Esophagus squamous epithelium (tissue), 5 donors: ENCODE results near the gene LRBA. TPM values are rescaled to one million over a fixed set of nuclear protein-coding genes. Genes with fewer than 3 reads are reported as not detected.

Source experiments
- DNase-seq: peaks from one replicate; lab custom pipeline; 2025; lab: John Stamatoyannopoulos, UW
- H3K27ac ChIP-seq, 4 donors: fragments of 200-600 bp; sonication (generic); one replicate each; pipeline ENCODE4 v1.5.1; 2016 to 2019; ENCODE audit warnings: mild to moderate bottlenecking in 1 of 4
- H3K27me3 ChIP-seq, 4 donors: fragments of 200-600 bp; sonication (generic); 1 replicate in 3 of 4; 2 replicates in 1 of 4; pipeline versions ENCODE4 v1.5.1 to v1.6.0; 2017 to 2021; ENCODE audit warnings: antibody characterized with exemption in 1 of 4
- H3K36me3 ChIP-seq, 3 donors: fragments of 200-600 bp; sonication (generic); one replicate each; pipeline ENCODE4 v1.5.1; 2016 to 2019
- H3K4me1 ChIP-seq, 3 donors: fragments of 200-600 bp; sonication (generic); one replicate each; pipeline ENCODE4 v1.5.1; 2017 to 2019
- H3K4me3 ChIP-seq, 4 donors: fragments of 200-600 bp; sonication (generic); 1 replicate in 3 of 4; 2 replicates in 1 of 4; pipeline ENCODE4 v1.5.1; 2016 to 2019; ENCODE audit warnings: mild to moderate bottlenecking in 2 of 4, moderate library complexity in 1 of 4
- H3K9me3 ChIP-seq, 3 donors: fragments of 200-600 bp; sonication (generic); one replicate each; pipeline ENCODE4 v1.5.1; 2016 to 2019
- POLR2A ChIP-seq, 4 donors: fragments of 450-650 bp; IDR thresholded peaks; one replicate each; pipeline ENCODE4 v1.6.1; 2017; ENCODE audit warnings: antibody characterized with exemption in 4 of 4, mild to moderate bottlenecking in 4 of 4, moderate library complexity in 3 of 4
- WGBS, 2 donors: methylation state at CpG; one replicate each; pipeline ENCODE4 v1.1.5; 2018; 5-methylcytosine and 5-hydroxymethylcytosine counted together
- intact Hi-C: fragments of 100-400 bp; cut with DNase I; formaldehyde crosslinking; loops from one replicate; pipeline ENCODE4 v1.15.0; 2022
- total RNA-seq, 4 donors: library from RNA; depleted of rRNA; stranded (reverse); fragments of >200 nt; gene quantifications; one replicate each; pipeline ENCODE4 v1.1.0, GENCODE V29; 2016
- TF ChIP-seq, protein P1 (sequence below), 6 experiments: fragments of 450-650 bp in 4 of 6; fragments of 200-600 bp in 2 of 6; sonication (generic) in 2 of 6; IDR thresholded peaks; one replicate each; pipeline ENCODE4 v1.5.1; 2016 to 2019; ENCODE audit warnings: antibody characterized with exemption in 6 of 6, mild to moderate bottlenecking in 4 of 6, moderate library complexity in 4 of 6
- donor health status: DM: yes; HTN: yes; CAD: no.

Gene LRBA
- total RNA-seq, 4 donors from 2014 or later, result 54.7 to 91.8 (median 66.2) TPM

DNA sequence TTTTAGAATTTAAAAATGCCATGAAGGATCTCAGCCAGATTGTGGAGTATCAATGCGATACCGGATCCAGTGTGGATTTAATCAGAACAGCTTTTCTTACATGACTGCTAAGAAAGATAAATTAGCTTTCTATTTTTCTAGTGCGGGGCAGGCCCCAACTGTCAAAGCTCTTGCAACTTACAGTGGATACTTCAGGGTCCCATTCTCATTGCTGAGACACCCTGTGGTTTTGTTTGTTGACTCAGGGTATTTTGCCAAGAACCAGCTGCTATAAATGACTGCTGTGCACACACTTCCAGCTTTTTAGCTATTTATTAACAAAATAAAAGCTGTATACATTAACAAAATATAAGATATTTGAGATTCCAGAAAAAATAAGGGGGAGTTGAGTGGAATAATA is 770.5 kb downstream of the LRBA start:
- no peaks in the 10 kb centered on the region for H3K36me3 ChIP-seq
- H3K27me3 ChIP-seq, result no peaks in the 10 kb centered on the region
- TF ChIP-seq POLR2A (IDR thresholded peaks at IDR 0.05), result no peak
- TF ChIP-seq, protein P1, sequence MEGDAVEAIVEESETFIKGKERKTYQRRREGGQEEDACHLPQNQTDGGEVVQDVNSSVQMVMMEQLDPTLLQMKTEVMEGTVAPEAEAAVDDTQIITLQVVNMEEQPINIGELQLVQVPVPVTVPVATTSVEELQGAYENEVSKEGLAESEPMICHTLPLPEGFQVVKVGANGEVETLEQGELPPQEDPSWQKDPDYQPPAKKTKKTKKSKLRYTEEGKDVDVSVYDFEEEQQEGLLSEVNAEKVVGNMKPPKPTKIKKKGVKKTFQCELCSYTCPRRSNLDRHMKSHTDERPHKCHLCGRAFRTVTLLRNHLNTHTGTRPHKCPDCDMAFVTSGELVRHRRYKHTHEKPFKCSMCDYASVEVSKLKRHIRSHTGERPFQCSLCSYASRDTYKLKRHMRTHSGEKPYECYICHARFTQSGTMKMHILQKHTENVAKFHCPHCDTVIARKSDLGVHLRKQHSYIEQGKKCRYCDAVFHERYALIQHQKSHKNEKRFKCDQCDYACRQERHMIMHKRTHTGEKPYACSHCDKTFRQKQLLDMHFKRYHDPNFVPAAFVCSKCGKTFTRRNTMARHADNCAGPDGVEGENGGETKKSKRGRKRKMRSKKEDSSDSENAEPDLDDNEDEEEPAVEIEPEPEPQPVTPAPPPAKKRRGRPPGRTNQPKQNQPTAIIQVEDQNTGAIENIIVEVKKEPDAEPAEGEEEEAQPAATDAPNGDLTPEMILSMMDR (IDR thresholded peaks at IDR 0.05), result no peak
- H3K27ac ChIP-seq, result no peak overlapping the region
- 36 to 38% methylated on average over 3 of the region's 3 CpGs for WGBS, 2 donors
- no peaks in the 10 kb centered on the region for H3K9me3 ChIP-seq
- intact Hi-C loops, result loop anchor here (10.0 kb wide), 1 partner anchor 230 kb away; no protein-coding TSS in a partner anchor
- H3K4me1 ChIP-seq, result no peaks in the 10 kb centered on the region
- DNase-seq, result no peak
- no peak overlapping the region for H3K4me3 ChIP-seq

DNA sequence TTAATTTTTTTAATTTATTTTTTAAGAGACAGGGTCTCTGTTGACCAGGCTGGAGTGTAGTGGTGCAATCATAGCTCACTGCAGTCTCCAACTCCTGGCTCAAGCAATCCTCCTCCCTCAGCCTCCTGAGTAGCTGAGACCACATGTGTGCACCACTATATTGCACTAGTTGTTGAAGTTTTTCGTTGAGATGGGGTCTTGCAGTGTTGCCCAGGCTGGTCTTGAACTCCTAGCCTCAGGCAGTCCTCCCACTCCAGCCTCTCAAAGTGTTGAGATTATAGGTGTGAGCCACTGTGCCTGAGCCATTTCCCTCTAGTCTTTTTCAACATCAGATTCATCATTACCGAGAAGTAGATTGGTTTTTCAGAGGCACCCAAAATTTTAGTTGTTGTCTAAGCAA is 771.2 kb downstream of the LRBA start:
- Histone ChIP-seq H3K27ac (no peak overlapping the region), H3K36me3 (no peaks in the 10 kb centered on the region), H3K4me3 (no peak overlapping the region), H3K9me3 (no peaks in the 10 kb centered on the region), H3K27me3 (no peaks in the 10 kb centered on the region), H3K4me1 (no peaks in the 10 kb centered on the region)
- intact Hi-C loops, result loop anchor here (10.0 kb wide), 1 partner anchor 229 kb away; no protein-coding TSS in a partner anchor
- DNase-seq, result no peak
- no peak for TF ChIP-seq POLR2A (IDR thresholded peaks at IDR 0.05)
- TF ChIP-seq, protein P1 (IDR thresholded peaks at IDR 0.05), result no peak
- 55 to 79% methylated on average over 2 of the region's 2 CpGs for WGBS, 2 donors

DNA sequence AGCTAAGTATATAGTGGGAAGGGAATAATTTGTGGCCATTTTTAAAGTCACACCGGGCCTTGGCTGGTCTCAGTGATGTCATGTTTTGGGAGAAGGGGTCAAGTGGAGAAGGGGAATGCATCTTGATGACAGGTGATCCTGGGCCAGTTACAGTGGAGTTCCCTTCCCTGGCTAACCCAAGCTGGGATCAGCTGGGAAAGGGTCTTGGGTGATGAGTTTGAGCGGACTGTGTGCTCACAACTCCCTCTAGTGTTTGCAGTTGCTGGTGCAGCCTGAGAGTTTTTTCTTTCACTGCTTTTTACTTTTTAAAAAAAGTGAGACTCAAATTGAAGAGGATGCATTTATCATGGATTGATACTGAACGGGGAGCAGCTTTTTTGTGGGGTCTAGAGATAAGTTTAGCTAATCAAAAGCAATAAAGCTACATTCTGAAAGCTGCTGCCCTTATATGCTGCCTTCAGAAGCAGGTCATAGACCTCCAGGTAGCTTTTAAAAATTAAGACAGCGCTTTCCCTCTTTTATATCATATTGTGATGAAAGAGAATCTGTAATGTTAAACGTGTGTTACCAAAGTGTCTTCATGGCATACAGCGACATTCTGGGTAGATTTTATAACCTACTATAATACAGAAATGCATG is 772.1 kb downstream of the LRBA start:
- Histone ChIP-seq H3K9me3 (no peaks in the 10 kb centered on the region), H3K4me1 (no peaks in the 10 kb centered on the region), H3K27ac (no peak overlapping the region), H3K27me3 (no peaks in the 10 kb centered on the region), H3K36me3 (no peaks in the 10 kb centered on the region), H3K4me3 (no peak overlapping the region)
- no peak for DNase-seq
- intact Hi-C loops, result loop anchor here (10.0 kb wide), 1 partner anchor 228 kb away; no protein-coding TSS in a partner anchor
- WGBS, 2 donors, result 56% methylated on average over 6 of the region's 6 CpGs
- TF ChIP-seq, protein P1 (IDR thresholded peaks at IDR 0.05), result peak; percentile 24 to 84 (median 66)
- no peak for TF ChIP-seq POLR2A (IDR thresholded peaks at IDR 0.05)

DNA sequence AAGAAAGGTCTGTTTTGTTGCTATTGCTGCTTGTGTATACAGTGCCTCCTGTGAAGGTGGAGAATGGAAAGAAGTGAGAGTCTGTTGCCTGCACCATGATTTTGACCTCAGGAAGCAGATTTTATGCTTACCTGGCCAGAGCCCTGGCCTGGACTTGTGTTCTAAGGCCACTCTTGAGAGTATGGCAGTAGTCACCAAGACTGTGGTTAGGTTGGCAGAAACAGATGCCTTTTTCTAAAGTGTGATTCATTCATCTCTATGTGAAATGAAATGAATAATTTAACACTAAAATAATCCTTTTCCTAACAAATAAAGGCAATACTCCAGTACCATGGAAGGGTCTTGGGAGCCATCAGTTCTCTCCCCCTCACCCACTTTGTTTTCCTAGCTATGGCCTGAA is 775.1 kb downstream of the LRBA start:
- H3K27me3 ChIP-seq, result no peaks in the 10 kb centered on the region
- no peak overlapping the region for H3K4me3 ChIP-seq
- no peaks in the 10 kb centered on the region for H3K36me3 ChIP-seq
- H3K9me3 ChIP-seq, result no peaks in the 10 kb centered on the region
- no peak for DNase-seq
- TF ChIP-seq, protein P1 (IDR thresholded peaks at IDR 0.05), result no peak
- no peak for TF ChIP-seq POLR2A (IDR thresholded peaks at IDR 0.05)
- H3K27ac ChIP-seq, result no peak overlapping the region
- intact Hi-C loops, result loop anchor here (10.0 kb wide), 1 partner anchor 225 kb away; no protein-coding TSS in a partner anchor
- H3K4me1 ChIP-seq, result peaks cover 0 to 15% (median 10%) of the 10 kb centered on the region in 3 donors

DNA sequence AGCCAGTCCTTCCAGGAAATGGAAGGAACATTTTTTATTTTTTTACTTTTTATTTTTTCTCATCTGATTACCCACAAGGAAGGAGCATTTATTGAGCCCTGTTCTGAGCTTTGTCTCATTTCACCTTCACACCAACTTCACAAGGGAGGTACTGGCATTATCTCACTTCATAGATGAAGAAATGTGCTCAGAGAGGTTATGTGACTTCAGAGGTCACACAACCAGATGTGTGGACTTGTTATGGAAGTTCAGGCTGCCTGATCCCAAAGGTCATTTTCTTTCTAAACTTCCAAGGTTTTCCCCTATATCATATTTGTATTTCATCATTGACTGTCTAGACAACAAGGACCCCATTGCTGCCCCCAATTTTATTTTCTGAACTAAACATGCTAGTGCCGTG is 776.5 kb downstream of the LRBA start:
- Histone ChIP-seq H3K27me3 (no peaks in the 10 kb centered on the region), H3K4me3 (no peak overlapping the region), H3K27ac (no peak overlapping the region), H3K9me3 (no peaks in the 10 kb centered on the region), H3K4me1 (peaks cover 0 to 15% (median 10%) of the 10 kb centered on the region in 3 donors), H3K36me3 (peaks cover 0 to 4% (median 0%) of the 10 kb centered on the region in 3 donors)
- intact Hi-C loops, result no loop called here
- TF ChIP-seq, protein P1 (IDR thresholded peaks at IDR 0.05), result no peak
- no peak for DNase-seq
- WGBS, 2 donors, result 92 to 100% methylated on average over 1 of the region's 1 CpG
